HPDE6-E6E7 (cell line): Measurements from ENCODE around the gene KRT14.

Source experiments
- DNase-seq: peaks from one replicate; pipeline ENCODE4 v3.0.0; 2011; ENCODE audit warnings: missing footprints; ENCODE audit errors: extremely low spot score

Gene KRT14

GRCh38 chr17:41579484-41580243 is 7.0 kb downstream of the KRT14 start:
- peak; percentile 89 for DNase-seq

- DNase-seq, result no peak
Measured at GRCh38 chr17:41578971-41579370, 7.7 kb downstream of the KRT14 start.

GRCh38 chr17:41578538-41578937 is 8.2 kb downstream of the KRT14 start:
- no peak for DNase-seq

- peak; percentile 39 for DNase-seq
Measured at GRCh38 chr17:41576740-41577139, 10.0 kb downstream of the KRT14 start.

- DNase-seq, result no peak
Measured at GRCh38 chr17:41575336-41575735, 11.4 kb downstream of the KRT14 start.

GRCh38 chr17:41571561-41572434 is 14.9 kb downstream of the KRT14 start, which contains the start of gene KRT9:
Gene KRT9, minus strand, starts transcription at chr17:41572059. Its CDS starts 67 bp downstream, at chr17:41571992.
- no peak for DNase-seq

GRCh38 chr17:41567317-41567716 is 19.4 kb downstream of the KRT14 start:
- DNase-seq, result no peak

GRCh38 chr17:41565338-41565737 is 21.4 kb downstream of the KRT14 start:
- DNase-seq, result no peak

- DNase-seq, result no peak
Measured at GRCh38 chr17:41563607-41564170, 23.0 kb downstream of the KRT14 start.

- DNase-seq, result no peak
Measured at GRCh38 chr17:41561554-41561953, 25.1 kb downstream of the KRT14 start.

GRCh38 chr17:41559548-41559947 is 27.1 kb downstream of the KRT14 start:
- no peak for DNase-seq

- no peak for DNase-seq
Measured at GRCh38 chr17:41556931-41557330, 29.8 kb downstream of the KRT14 start.

GRCh38 chr17:41556306-41556705 is 30.4 kb downstream of the KRT14 start:
- DNase-seq, result no peak

- no peak for DNase-seq
Measured at GRCh38 chr17:41555105-41555887, 31.4 kb downstream of the KRT14 start.

GRCh38 chr17:41553987-41554680 is 32.6 kb downstream of the KRT14 start:
- no peak for DNase-seq

GRCh38 chr17:41553176-41553575 is 33.5 kb downstream of the KRT14 start:
- no peak for DNase-seq

- no peak for DNase-seq
Measured at GRCh38 chr17:41552455-41552854, 34.2 kb downstream of the KRT14 start.

- no peak for DNase-seq
Measured at GRCh38 chr17:41551365-41551764, 35.3 kb downstream of the KRT14 start.

- DNase-seq, result no peak
Measured at GRCh38 chr17:41549596-41550039, 37.1 kb downstream of the KRT14 start.

- peak; percentile 84 for DNase-seq
Measured at GRCh38 chr17:41548844-41549595, 37.7 kb downstream of the KRT14 start.
